Mucosa of stomach (tissue), 1 donor: ENCODE results near the gene LPAR1.

Source experiments
- H3K27me3 ChIP-seq: one replicate; pipeline ENCODE4 v1.7.0; 2013; ENCODE audit warnings: mild to moderate bottlenecking, low read length; ENCODE audit not compliant: control insufficient read depth, insufficient read depth
- H3K36me3 ChIP-seq: one replicate; pipeline ENCODE4 v1.7.0; 2013; ENCODE audit warnings: low read length; ENCODE audit not compliant: control insufficient read depth, insufficient read depth
- H3K4me1 ChIP-seq: one replicate; pipeline ENCODE4 v1.7.0; 2013; ENCODE audit warnings: mild to moderate bottlenecking, low read length; ENCODE audit not compliant: control insufficient read depth, insufficient read depth
- H3K4me3 ChIP-seq: one replicate; pipeline ENCODE4 v1.7.0; 2013; ENCODE audit warnings: low read length
- H3K9ac ChIP-seq: one replicate; pipeline ENCODE4 v1.7.0; 2013; ENCODE audit warnings: mild to moderate bottlenecking, low read length, moderate library complexity
- H3K9me3 ChIP-seq: one replicate; pipeline ENCODE4 v1.7.0; 2013; ENCODE audit warnings: mild to moderate bottlenecking, low read length, moderate library complexity; ENCODE audit not compliant: control insufficient read depth
- donor health status: Pancreatic carcinoma.

Gene LPAR1

GRCh38 chr9:111036429-111036789 lies 1.9 kb downstream of the LPAR1 start:
- Histone ChIP-seq H3K4me3 (peak overlapping the region; percentile 17), H3K4me1 (peaks cover 15% of the 10 kb centered on the region), H3K9me3 (no peaks in the 10 kb centered on the region), H3K27me3 (no peaks in the 10 kb centered on the region), H3K36me3 (no peaks in the 10 kb centered on the region), H3K9ac (peak overlapping the region; percentile 78)

DNA sequence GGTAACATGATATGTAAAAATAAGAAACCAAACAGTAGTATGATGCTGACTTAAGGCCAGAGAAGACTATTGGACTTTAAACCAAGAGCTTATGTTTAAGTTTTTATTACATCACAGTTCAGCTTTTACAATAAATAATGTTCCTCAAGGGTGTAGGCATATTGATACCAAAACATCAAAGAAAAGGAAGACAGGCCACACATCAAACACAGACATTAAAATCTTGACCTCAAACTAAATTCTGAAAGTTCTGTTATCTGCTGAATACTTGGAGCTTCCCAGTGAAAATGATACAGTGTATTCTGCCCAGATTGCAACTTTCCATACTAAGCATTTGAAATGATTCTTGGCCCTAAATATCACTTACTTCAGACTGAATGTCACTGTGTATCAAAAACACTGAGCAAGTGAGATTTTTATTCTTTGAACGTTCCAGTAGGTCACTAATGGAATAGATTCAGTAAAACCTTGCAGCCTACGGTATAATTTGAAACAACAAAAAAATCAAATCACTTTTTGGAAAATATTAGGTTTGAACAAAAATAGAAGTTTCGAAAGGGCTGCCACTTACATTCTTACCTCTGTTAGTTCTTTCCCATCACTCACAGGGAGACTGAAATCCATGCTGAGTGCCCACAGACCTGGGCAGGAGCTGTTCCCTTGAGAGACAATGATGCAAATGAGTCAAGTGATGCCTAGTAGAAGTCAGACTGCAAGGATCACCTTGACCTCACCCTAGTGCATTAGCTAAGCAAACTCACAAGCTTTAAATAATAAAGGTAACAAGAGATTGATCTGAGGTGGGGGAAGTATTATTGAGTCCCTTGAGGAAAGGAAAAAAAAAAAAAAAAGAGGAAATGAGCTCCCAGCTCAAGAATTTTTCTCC lies 2.5 kb downstream of the LPAR1 start:
- H3K27me3 ChIP-seq = no peaks in the 10 kb centered on the region

DNA sequence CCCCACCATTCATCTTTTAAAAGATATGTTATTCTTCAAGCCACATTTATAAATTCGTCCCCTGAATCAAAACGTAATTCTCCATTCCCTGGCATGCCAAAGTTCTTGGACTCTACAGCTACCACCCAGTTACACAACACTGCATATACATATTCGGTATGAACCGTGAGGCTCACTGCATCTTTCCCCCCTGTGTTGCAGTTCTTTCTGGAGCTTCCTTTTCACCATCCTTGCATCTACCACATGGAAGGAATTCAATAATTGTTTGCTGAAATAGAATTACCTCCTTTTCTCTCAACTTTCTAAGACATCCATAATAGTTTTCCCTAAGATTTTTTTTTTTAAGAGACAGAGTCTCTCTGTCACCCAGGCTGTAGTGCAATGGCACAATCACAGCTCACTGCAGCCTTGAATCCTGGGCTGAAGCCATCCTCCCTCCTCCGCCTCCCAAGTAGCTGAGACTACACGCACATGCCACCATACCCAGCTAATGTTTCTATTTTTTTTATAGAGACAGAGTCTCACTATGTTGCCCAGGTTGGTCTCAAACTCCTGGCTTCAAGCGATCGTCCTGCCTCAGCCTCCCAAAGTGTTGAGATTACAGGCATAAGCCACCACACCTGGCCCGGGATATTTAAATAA lies 3.3 kb downstream of the LPAR1 start:
- Histone ChIP-seq H3K27me3 (no peaks in the 10 kb centered on the region), H3K9me3 (no peaks in the 10 kb centered on the region), H3K4me1 (peaks cover 15% of the 10 kb centered on the region), H3K9ac (no peak overlapping the region), H3K36me3 (no peaks in the 10 kb centered on the region), H3K4me3 (no peak overlapping the region)

More for the DNA sequence above, 2.5 kb downstream of the LPAR1 start:
- peak overlapping the region; percentile 17 for H3K4me3 ChIP-seq
- H3K9me3 ChIP-seq = no peaks in the 10 kb centered on the region
- peaks cover 15% of the 10 kb centered on the region for H3K4me1 ChIP-seq
- H3K9ac ChIP-seq = peak overlapping the region; percentile 78
- H3K36me3 ChIP-seq = no peaks in the 10 kb centered on the region

- Histone ChIP-seq H3K9me3 (no peaks in the 10 kb centered on the region), H3K4me3 (no peak overlapping the region), H3K36me3 (no peaks in the 10 kb centered on the region), H3K9ac (no peak overlapping the region), H3K27me3 (no peaks in the 10 kb centered on the region), H3K4me1 (peaks cover 15% of the 10 kb centered on the region)
Observed at GRCh38 chr9:111034170-111034897, 3.9 kb downstream of the LPAR1 start.

- Histone ChIP-seq H3K9me3 (no peaks in the 10 kb centered on the region), H3K4me3 (no peak overlapping the region), H3K36me3 (no peaks in the 10 kb centered on the region), H3K27me3 (no peaks in the 10 kb centered on the region), H3K9ac (no peak overlapping the region), H3K4me1 (no peaks in the 10 kb centered on the region)
Observed at GRCh38 chr9:111030492-111030891, 7.8 kb downstream of the LPAR1 start.

DNA sequence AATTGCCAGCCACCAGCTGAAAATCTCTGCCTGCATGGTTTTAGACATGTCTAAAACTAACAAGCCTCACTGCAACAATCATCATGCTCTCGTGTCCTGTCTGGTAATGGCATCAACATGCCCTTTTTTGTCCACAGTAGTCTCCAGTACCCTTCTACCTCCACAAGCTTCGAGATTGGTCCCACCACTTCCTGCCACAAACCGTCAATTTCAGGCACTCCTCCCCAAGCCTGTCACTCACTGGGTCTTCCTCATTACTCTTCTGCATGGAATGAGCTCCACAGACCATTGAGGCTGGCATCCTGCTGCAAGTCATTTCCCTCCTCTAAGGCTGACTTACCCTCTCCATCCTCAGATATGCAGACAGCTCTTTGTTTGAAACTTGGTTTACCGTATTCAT lies 9.0 kb downstream of the LPAR1 start:
- Histone ChIP-seq H3K9ac (no peak overlapping the region), H3K4me1 (no peaks in the 10 kb centered on the region), H3K27me3 (no peaks in the 10 kb centered on the region), H3K36me3 (no peaks in the 10 kb centered on the region), H3K4me3 (no peak overlapping the region), H3K9me3 (no peaks in the 10 kb centered on the region)

DNA sequence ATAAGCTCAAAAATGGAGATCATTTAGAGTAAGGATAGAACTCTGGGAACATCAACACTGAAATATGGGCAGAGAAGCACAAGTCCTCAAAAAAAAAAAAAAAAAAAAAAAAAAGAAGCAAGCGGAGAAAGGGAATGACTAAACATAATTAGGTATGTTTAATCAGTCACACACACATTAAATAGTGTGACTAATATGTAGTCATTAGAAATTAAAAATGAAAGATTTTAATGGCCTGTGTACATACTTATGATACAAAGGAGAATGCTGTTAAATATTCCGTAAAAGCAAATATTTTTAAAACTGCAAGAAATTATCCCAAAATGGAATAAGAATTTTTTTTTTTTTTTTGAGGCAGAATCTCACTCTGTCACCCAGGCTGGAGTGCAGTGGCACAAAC lies 10.5 kb downstream of the LPAR1 start:
- H3K27me3 ChIP-seq = no peaks in the 10 kb centered on the region
- H3K36me3 ChIP-seq = no peaks in the 10 kb centered on the region
- H3K4me3 ChIP-seq = no peak overlapping the region
- H3K9ac ChIP-seq = no peak overlapping the region
- no peaks in the 10 kb centered on the region for H3K9me3 ChIP-seq
- no peaks in the 10 kb centered on the region for H3K4me1 ChIP-seq

DNA sequence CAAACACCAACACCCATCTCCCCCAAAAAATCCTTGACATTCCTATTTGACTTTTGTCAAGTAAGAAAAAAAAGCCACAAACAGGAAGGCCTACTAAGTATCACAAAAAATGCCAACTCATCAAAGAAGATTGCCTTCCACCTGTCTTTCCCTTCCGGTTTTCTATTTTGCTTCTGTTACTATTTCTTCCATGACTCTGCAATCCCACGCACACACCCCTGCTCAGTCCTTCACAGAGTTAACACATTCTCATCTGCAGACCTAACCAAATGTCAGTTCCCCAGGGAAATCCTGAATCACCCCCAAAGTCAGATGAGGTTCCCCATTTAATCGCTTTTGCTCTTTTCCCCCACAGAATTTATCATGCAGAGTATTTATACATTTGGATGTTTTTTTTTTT lies 15.1 kb downstream of the LPAR1 start:
- peaks cover 6% of the 10 kb centered on the region for H3K4me1 ChIP-seq

DNA sequence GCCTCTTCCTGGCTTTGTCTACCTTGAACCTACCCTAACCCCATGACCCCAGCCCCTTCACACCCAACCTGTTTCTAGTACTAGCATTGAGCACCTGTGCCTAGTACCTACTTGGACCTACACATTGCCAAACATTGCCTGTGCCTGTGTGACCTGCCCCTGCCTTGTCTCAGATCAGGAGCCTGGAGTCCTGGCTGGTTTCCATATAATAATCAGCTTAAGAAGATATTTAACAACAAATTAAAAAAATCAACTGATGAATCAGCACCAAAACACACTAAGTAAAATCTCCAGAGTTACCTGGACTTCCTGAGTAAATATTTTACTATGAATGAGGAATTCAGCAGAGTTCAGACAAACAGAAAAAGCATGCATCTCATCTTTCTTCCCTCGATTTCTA lies 17.7 kb downstream of the LPAR1 start:
- no peaks in the 10 kb centered on the region for H3K27me3 ChIP-seq
- no peak overlapping the region for H3K9ac ChIP-seq
- H3K36me3 ChIP-seq = no peaks in the 10 kb centered on the region
- H3K9me3 ChIP-seq = no peaks in the 10 kb centered on the region
- no peak overlapping the region for H3K4me3 ChIP-seq
- H3K4me1 ChIP-seq = peaks cover 19% of the 10 kb centered on the region

More for the DNA sequence above, 15.1 kb downstream of the LPAR1 start:
- Histone ChIP-seq H3K9me3 (no peaks in the 10 kb centered on the region), H3K4me3 (no peak overlapping the region), H3K36me3 (no peaks in the 10 kb centered on the region), H3K27me3 (no peaks in the 10 kb centered on the region), H3K9ac (no peak overlapping the region)

GRCh38 chr9:111016426-111017045 lies 21.7 kb downstream of the LPAR1 start:
- Histone ChIP-seq H3K4me3 (no peak overlapping the region), H3K36me3 (no peaks in the 10 kb centered on the region), H3K9ac (no peak overlapping the region), H3K4me1 (peaks cover 28% of the 10 kb centered on the region), H3K27me3 (no peaks in the 10 kb centered on the region), H3K9me3 (no peaks in the 10 kb centered on the region)

GRCh38 chr9:111016016-111016415 lies 22.3 kb downstream of the LPAR1 start:
- no peaks in the 10 kb centered on the region for H3K9me3 ChIP-seq
- no peaks in the 10 kb centered on the region for H3K36me3 ChIP-seq
- H3K27me3 ChIP-seq = no peaks in the 10 kb centered on the region
- peaks cover 28% of the 10 kb centered on the region for H3K4me1 ChIP-seq
- no peak overlapping the region for H3K9ac ChIP-seq
- H3K4me3 ChIP-seq = no peak overlapping the region

DNA sequence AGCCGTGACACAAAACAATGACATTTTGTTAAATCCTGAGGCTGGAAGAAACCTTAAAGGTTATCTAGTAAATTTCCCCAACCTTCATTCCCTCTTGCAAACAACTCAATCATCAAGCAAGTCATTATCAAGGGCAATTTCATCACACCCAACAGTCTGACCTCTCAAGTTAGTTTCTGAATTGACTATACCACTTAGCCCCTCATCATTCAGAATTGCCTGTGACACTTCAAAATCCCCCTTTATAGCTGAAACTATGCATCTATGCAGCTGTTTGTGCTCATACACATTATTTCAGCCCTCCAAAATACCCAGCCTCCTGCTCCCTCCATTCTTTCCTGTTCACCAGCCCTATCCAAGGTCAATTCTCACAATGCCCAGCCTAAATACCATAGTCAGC lies 24.6 kb downstream of the LPAR1 start:
- no peaks in the 10 kb centered on the region for H3K9me3 ChIP-seq
- no peak overlapping the region for H3K9ac ChIP-seq

More for the DNA sequence above, 24.6 kb downstream of the LPAR1 start:
- H3K4me1 ChIP-seq = peaks cover 23% of the 10 kb centered on the region
- no peak overlapping the region for H3K4me3 ChIP-seq
- no peaks in the 10 kb centered on the region for H3K36me3 ChIP-seq
- no peaks in the 10 kb centered on the region for H3K27me3 ChIP-seq
